ENCODE measurements around the gene KCNIP4.

GRCh38 chr4:21864686-21865085 is 83.9 kb downstream of the KCNIP4 start:
- TF ChIP-seq CTCF (IDR thresholded peaks at IDR 0.05) (no peak), POLR2AphosphoS5 (IDR thresholded peaks at IDR 0.05) (no peak), POLR2A (IDR thresholded peaks at IDR 0.05; ENCODE audit: low read depth) (no peak), EP300 (IDR thresholded peaks at IDR 0.05) (no peak)

Measured in esophagus muscularis mucosa (tissue), 4 donors.